Activated CD4-positive, alpha-beta T cell treated with anti-CD3 and anti-CD28 coated beads for 36 hours (primary cell): ENCODE results near the gene VAMP1. TPM values are rescaled to one million over a fixed set of nuclear protein-coding genes. Genes with fewer than 3 reads are reported as not detected.
"Not testable (repeated sequence)": the region's sequence is repeated elsewhere in the genome, so short reads cannot be mapped to it uniquely, and the experiment has no call there.

Experiments used
- ATAC-seq: fragments of 200-7000 bp; cut with Tn5 transposase; one replicate; pipeline ENCODE4 v1.10.0; 2021; ENCODE audit warnings: mild to moderate bottlenecking, moderate library complexity
- CTCF ChIA-PET: fragments of 350-600 bp; sonication (Branson Sonifier 250); formaldehyde crosslinking; loops from one replicate; lab custom pipeline; 2021; ENCODE audit warnings: antibody characterized with exemption; lab: Charles Lee
- POLR2A ChIA-PET: fragments of 350-600 bp; sonication (Branson Sonifier 250); formaldehyde crosslinking; loops from one replicate; lab custom pipeline; 2021; ENCODE audit warnings: antibody characterized with exemption, inconsistent platforms; lab: Charles Lee
- DNase-seq: peaks from one replicate; pipeline ENCODE4 v3.0.0-alpha.2; 2020
- H3K27ac Mint-ChIP-seq: one replicate; pipeline ENCODE4 v1.8.0; 2021; ENCODE audit warnings: mixed read lengths
- H3K27me3 Mint-ChIP-seq: one replicate; pipeline ENCODE4 v1.8.0; 2021; ENCODE audit warnings: mixed read lengths
- H3K36me3 Mint-ChIP-seq: one replicate; pipeline ENCODE4 v1.8.0; 2021; ENCODE audit warnings: low read depth, mixed read lengths
- H3K4me1 Mint-ChIP-seq: one replicate; pipeline ENCODE4 v1.8.0; 2021; ENCODE audit warnings: mixed read lengths
- H3K4me3 Mint-ChIP-seq: one replicate; pipeline ENCODE4 v1.8.0; 2021; ENCODE audit warnings: mild to moderate bottlenecking, moderate library complexity, mixed read lengths
- H3K9me3 Mint-ChIP-seq: one replicate; pipeline ENCODE4 v1.8.0; 2021; ENCODE audit warnings: low read depth, mixed read lengths
- intact Hi-C, 2 experiments: fragments of 100-400 bp; cut with DNase I in 1 of 2; cut with micrococcal nuclease in 1 of 2; formaldehyde crosslinking; loops; one replicate each; pipeline versions ENCODE4 v1.14.2 to v1.15.1; 2022 to 2024; cut with DNase I, micrococcal nuclease
- total RNA-seq, 2 experiments: library from RNA; stranded (reverse); gene quantifications; one replicate each; pipeline ENCODE4 v1.2.3, GENCODE V29; 2021

Gene VAMP1
- total RNA-seq, 2 experiments from 2014 or later: 34.5 to 52.3 TPM

DNA sequence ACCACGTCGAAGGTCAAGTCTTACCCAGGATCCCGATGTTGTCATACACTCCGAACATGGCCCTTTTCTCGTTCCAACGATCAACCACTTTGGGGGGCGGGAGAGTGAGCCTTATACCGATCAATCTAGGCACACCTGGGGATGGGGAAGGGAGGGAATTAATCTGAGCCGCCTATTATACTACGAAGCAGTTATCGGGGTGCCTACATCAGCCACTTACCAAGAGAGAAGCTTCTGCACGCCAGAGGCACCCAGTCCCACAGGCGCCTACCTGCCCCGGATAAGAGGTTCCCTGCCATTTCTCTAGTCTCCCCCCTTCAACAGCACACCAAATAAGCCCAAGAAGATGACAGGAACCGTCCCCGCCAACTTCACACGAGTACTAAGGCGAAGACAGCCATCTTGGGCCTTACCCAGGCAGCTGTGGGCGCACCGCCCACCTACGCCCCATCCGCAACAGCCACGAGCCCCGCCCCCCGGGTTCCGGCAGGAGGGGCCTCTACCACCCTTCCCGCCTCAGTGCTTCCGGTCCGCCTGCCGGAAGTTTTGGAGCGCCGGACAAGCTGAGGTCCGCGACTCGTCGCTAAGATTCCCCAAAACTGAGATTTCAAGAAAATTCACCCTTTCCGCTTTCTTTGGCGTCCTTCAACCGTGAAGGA, 22.5 kb upstream of the VAMP1 start, which contains the start of gene MRPL51:
MRPL51 (minus strand) TSS at position 425 of the 659 bp plus-strand sequence; CDS start at position 299, 126 bp downstream.
- POLR2A ChIA-PET: interaction anchor here (0.6 to 1.7 kb wide), 14 partner anchors 21 to 380 kb away, joined by 3 to 19 read pairs (median 4); partner anchors contain the start of genes CD27, COPS7A, GAPDH and SPSB2
- peak within 1 kb of the TSS; percentile 98 for H3K27ac Mint-ChIP-seq
- H3K4me1 Mint-ChIP-seq: peaks cover 33% of the 10 kb centered on the region
- ATAC-seq (peak; percentile 73), DNase-seq (peak; percentile 97)
- peaks cover 49% of the 10 kb centered on the region for H3K36me3 Mint-ChIP-seq
- CTCF ChIA-PET: interaction anchor here (0.6 to 3.7 kb wide), 12 partner anchors 12 to 473 kb away, joined by 3 to 16 read pairs (median 4); partner anchors contain the start of gene VAMP1
- H3K9me3 Mint-ChIP-seq: no peaks in the 10 kb centered on the region
- H3K4me3 Mint-ChIP-seq: peak within 1 kb of the TSS; percentile 94
- intact Hi-C loops: loop anchor here (1.0 to 5.0 kb wide), 13 partner anchors 23 to 477 kb away; partner anchors contain the start of genes VAMP1 (in 2 of the 2), COPS7A (in 1 of the 2), EMG1 (in 1 of the 2) and GAPDH (in 1 of the 2)
- no peaks in the 10 kb centered on the region for H3K27me3 Mint-ChIP-seq

DNA sequence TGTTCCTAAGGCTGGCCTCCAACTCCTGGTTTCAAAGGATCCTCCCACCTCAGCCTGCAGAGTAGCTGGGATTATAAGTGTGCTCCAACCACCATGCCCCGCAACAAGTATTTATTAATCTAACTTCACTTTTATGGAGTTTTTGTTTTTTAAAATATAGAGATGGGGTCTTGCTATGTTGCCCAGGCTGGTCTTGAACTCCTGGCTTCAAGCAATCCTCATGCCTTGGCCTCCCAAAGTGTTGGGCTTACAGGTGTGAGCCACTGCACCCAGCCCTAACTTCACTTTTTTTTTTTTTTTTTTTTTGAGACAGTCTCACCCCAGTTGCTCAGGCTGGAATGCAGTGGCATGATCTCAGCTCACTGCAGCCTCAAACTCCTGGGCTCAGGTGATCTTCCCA, 20.2 kb upstream of the VAMP1 start:
- Mint-ChIP-seq H3K36me3 (peaks cover 33% of the 10 kb centered on the region), H3K4me1 (peaks cover 20% of the 10 kb centered on the region)
- intact Hi-C loops: loop anchor here in 1 of 2 experiments (5.0 kb wide), 1 partner anchor 38 kb away; the partner anchor contains the start of gene TAPBPL
- ATAC-seq, H3K27ac Mint-ChIP-seq, H3K4me3 Mint-ChIP-seq, H3K9me3 Mint-ChIP-seq, DNase-seq, H3K27me3 Mint-ChIP-seq: not testable (repeated sequence)
- ChIA-PET POLR2A (interaction anchor here (0.6 to 1.1 kb wide), 5 partner anchors 24 to 199 kb away, joined by 3 to 6 read pairs (median 3); partner anchors contain the start of gene TNFRSF1A), CTCF (interaction anchor here (0.8 to 3.7 kb wide), 5 partner anchors 20 to 93 kb away, joined by 3 to 15 read pairs (median 6); partner anchors contain the start of gene VAMP1)

GRCh38 chr12:6489449-6489848, 19.0 kb upstream of the VAMP1 start:
- intact Hi-C loops: no loop called here
- CTCF ChIA-PET: no interaction called here

DNA sequence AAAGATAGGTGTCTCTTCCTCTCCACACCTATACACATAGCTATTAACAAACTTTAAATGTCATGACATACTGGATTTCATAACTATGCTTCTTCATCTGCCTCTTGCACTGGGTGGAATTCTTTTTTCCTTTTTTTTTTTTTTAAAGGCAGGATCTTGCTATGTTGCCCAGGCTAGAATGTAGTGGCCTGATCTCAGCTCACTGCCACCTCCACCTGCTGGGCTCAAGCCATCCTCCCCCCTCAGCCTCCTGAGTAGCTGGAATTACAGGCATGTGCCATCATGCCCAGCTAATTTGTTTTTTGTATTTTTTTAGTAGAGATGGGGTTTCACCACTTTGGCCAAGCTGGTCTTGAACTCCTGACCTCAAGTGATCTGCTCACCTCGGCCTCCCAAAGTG, 17.8 kb upstream of the VAMP1 start:
- DNase-seq (no peak), ATAC-seq (no peak)
- no peaks in the 10 kb centered on the region for H3K27me3 Mint-ChIP-seq
- intact Hi-C loops: no loop called here
- H3K9me3 Mint-ChIP-seq: no peaks in the 10 kb centered on the region
- H3K4me1 Mint-ChIP-seq: peaks cover 8% of the 10 kb centered on the region
- ChIA-PET POLR2A (interaction anchor here (0.6 to 0.7 kb wide), 2 partner anchors 51 to 305 kb away, joined by 4 read pairs; no protein-coding TSS in a partner anchor), CTCF (interaction anchor here (0.6 to 1.7 kb wide), 6 partner anchors 15 to 385 kb away, joined by 3 to 7 read pairs (median 4); partner anchors contain the start of gene SPSB2)
- H3K36me3 Mint-ChIP-seq: peaks cover 20% of the 10 kb centered on the region
- H3K4me3 Mint-ChIP-seq: no peak overlapping the region
- H3K27ac Mint-ChIP-seq: no peak overlapping the region

More at GRCh38 chr12:6489449-6489848, 19.0 kb upstream of the VAMP1 start:
- no peak for DNase-seq
- H3K4me1 Mint-ChIP-seq: peaks cover 8% of the 10 kb centered on the region
- H3K27ac Mint-ChIP-seq: no peak overlapping the region
- peaks cover 23% of the 10 kb centered on the region for H3K36me3 Mint-ChIP-seq
- POLR2A ChIA-PET: interaction anchor here (0.6 kb wide), 1 partner anchor 147 kb away, joined by 3 read pairs; the partner anchor contains the start of gene TNFRSF1A
- H3K9me3 Mint-ChIP-seq: no peaks in the 10 kb centered on the region
- no peak overlapping the region for H3K4me3 Mint-ChIP-seq
- H3K27me3 Mint-ChIP-seq: no peaks in the 10 kb centered on the region
- ATAC-seq: no peak

- intact Hi-C loops: no loop called here
- POLR2A ChIA-PET: no interaction called here
- H3K4me1 Mint-ChIP-seq: no peaks in the 10 kb centered on the region
- no peak overlapping the region for H3K27ac Mint-ChIP-seq
- CTCF ChIA-PET: interaction anchor here (0.7 kb wide), 2 partner anchors 55 to 430 kb away, joined by 3 to 4 read pairs; no protein-coding TSS in a partner anchor
- H3K4me3 Mint-ChIP-seq: no peak overlapping the region
- H3K36me3 Mint-ChIP-seq: no peaks in the 10 kb centered on the region
- no peaks in the 10 kb centered on the region for H3K27me3 Mint-ChIP-seq
- H3K9me3 Mint-ChIP-seq: no peaks in the 10 kb centered on the region
- ATAC-seq: no peak
- DNase-seq: no peak
Observed at GRCh38 chr12:6478416-6478815, 7.9 kb upstream of the VAMP1 start.

DNA sequence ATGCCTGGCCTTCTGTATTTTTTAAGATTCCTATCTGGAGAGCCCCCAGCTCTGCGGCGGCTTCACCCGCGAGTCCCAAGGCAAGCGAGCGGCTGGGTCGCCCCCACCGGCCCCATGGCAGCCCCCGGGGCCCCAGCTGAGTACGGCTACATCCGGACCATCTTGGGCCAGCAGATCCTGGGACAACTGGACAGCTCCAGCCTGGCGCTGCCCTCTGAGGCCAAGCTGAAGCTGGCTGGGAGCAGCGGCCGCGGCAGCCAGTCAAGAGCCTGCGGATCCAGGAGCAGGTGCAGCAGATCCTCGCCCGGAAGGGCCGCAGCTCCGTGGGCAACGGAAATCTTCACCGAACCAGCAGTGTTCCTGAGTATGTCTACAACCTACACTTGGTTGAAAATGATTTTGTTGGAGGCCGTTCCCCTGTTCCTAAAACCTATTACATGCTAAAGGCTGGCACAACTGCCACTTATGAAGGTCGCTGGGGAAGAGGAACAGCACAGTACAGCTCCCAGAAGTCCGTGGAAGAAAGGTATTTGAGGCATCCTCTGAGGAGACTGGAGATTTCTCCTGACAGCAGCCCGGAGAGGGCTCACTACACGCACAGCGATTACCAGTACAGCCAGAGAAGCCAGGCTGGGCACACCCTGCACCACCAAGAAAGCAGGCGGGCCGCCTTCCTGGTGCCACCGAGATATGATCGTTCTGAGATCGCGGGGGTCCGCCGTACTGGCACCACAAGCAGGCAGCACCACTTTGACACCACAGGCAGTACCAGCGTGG, 7.3 kb upstream of the VAMP1 start:
- CTCF ChIA-PET: interaction anchor here (0.6 kb wide), 1 partner anchor 13 kb away, joined by 3 read pairs; no protein-coding TSS in a partner anchor
- POLR2A ChIA-PET: not testable (repeated sequence)

DNA sequence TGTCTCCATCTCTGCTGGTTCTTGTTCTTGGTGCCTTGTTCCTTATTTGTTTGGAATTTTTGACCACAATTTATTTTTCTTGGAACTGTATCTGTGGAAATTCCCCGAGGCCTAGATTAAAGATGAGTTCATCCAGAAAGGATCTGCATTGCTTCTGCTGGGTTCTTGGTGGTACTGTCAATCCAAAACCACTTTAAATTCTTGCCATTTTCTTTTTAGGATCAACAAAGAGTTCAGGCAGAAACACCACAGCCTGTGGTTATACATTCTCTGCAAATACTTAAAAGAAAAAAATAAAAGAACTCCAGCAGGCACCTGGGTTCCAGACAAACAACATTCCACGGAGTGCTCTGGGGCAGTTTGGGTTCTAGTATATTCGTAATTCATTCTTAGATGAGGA, 6.0 kb upstream of the VAMP1 start:
- Mint-ChIP-seq H3K4me3 (no peak overlapping the region), H3K27ac (no peak overlapping the region), H3K27me3 (no peaks in the 10 kb centered on the region), H3K4me1 (peaks cover 8% of the 10 kb centered on the region), H3K9me3 (no peaks in the 10 kb centered on the region), H3K36me3 (no peaks in the 10 kb centered on the region)
- DNase-seq (no peak), ATAC-seq (no peak)
- intact Hi-C loops: no loop called here
- POLR2A ChIA-PET: no interaction called here
- CTCF ChIA-PET: no interaction called here

More for the DNA sequence above, 7.3 kb upstream of the VAMP1 start:
- H3K27ac Mint-ChIP-seq, H3K4me1 Mint-ChIP-seq, ATAC-seq, intact Hi-C loops, DNase-seq, H3K9me3 Mint-ChIP-seq, H3K27me3 Mint-ChIP-seq, H3K36me3 Mint-ChIP-seq, H3K4me3 Mint-ChIP-seq: not testable (repeated sequence)

GRCh38 chr12:6475233-6475975, 4.9 kb upstream of the VAMP1 start:
- CTCF ChIA-PET, DNase-seq, H3K9me3 Mint-ChIP-seq, H3K27me3 Mint-ChIP-seq, H3K27ac Mint-ChIP-seq, H3K4me3 Mint-ChIP-seq, H3K36me3 Mint-ChIP-seq, POLR2A ChIA-PET, ATAC-seq, intact Hi-C loops: not testable (repeated sequence)
- H3K4me1 Mint-ChIP-seq: peaks cover 14% of the 10 kb centered on the region

- Mint-ChIP-seq H3K27ac (no peak overlapping the region), H3K4me1 (peaks cover 34% of the 10 kb centered on the region), H3K4me3 (no peak overlapping the region), H3K36me3 (peaks cover 24% of the 10 kb centered on the region), H3K9me3 (no peaks in the 10 kb centered on the region), H3K27me3 (no peaks in the 10 kb centered on the region)
- ChIA-PET CTCF (interaction anchor here (1.3 to 5.4 kb wide), 2 partner anchors 12 to 48 kb away, joined by 5 to 48 read pairs; no protein-coding TSS in a partner anchor), POLR2A (interaction anchor here (0.6 to 4.4 kb wide), 3 partner anchors 21 to 436 kb away, joined by 3 to 45 read pairs (median 4); partner anchors contain the start of genes GAPDH and MRPL51)
- intact Hi-C loops: no loop called here
- no peak for ATAC-seq
- no peak for DNase-seq
Observed at GRCh38 chr12:6472491-6472890, 2.0 kb upstream of the VAMP1 start.

- no peak for ATAC-seq
- Mint-ChIP-seq H3K27me3 (no peaks in the 10 kb centered on the region), H3K9me3 (no peaks in the 10 kb centered on the region), H3K4me1 (peaks cover 39% of the 10 kb centered on the region), H3K4me3 (no peak overlapping the region), H3K36me3 (peaks cover 29% of the 10 kb centered on the region), H3K27ac (no peak overlapping the region)
- ChIA-PET POLR2A (interaction anchor here (0.6 to 4.4 kb wide), 4 partner anchors 11 to 436 kb away, joined by 3 to 46 read pairs (median 24); partner anchors contain the start of genes GAPDH and MRPL51), CTCF (interaction anchor here (1.3 to 5.4 kb wide), 2 partner anchors 12 to 47 kb away, joined by 5 to 48 read pairs; no protein-coding TSS in a partner anchor)
- intact Hi-C loops: loop anchor here in 1 of 2 experiments (1.0 to 2.0 kb wide), 2 partner anchors 137 to 217 kb away; partner anchors contain the start of gene ZNF384
- no peak for DNase-seq
Observed at GRCh38 chr12:6471989-6472360, 1.5 kb upstream of the VAMP1 start.
